NB4 (cell line): ENCODE measurements around the gene BCKDHB.

ENCODE experiments used
- MYC ChIP-seq: IDR thresholded peaks from 2 replicates; pipeline ENCODE4 v1.6.1; 2011; ENCODE audit warnings: low read depth, low read length
- POLR2A ChIP-seq: IDR thresholded peaks from 2 replicates; pipeline ENCODE4 v1.6.1; 2011; ENCODE audit warnings: mild to moderate bottlenecking; ENCODE audit not compliant: insufficient read length; ENCODE audit errors: extremely low read depth
- TF ChIP-seq, protein P1 (sequence below): IDR thresholded peaks from one replicate; pipeline ENCODE4 v1.5.1; 2012; ENCODE audit warnings: low read depth, low read length
- TF ChIP-seq, protein P2 (sequence below): IDR thresholded peaks from 2 replicates; pipeline ENCODE4 v1.6.1; 2011; ENCODE audit warnings: low read depth, low read length

DNA sequence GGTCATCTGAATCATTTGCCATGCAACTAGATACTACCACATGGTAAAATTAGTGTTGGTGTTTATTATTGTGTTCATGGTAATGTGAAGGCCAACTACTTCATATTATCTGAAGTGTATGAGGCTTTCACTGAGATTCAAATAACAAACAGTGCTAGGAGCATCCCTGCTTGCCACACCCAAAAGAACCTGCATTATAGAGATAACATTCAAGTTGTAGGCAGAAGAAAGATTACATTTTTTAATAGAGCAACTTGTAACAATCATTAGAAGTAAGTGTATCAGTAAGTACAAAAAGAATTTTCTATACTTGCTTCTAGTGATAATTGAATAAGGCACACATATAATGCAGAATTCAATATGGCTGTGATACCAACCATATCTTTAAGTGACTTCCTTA is 49.8 kb downstream of the BCKDHB start:
- TF ChIP-seq, protein P1, sequence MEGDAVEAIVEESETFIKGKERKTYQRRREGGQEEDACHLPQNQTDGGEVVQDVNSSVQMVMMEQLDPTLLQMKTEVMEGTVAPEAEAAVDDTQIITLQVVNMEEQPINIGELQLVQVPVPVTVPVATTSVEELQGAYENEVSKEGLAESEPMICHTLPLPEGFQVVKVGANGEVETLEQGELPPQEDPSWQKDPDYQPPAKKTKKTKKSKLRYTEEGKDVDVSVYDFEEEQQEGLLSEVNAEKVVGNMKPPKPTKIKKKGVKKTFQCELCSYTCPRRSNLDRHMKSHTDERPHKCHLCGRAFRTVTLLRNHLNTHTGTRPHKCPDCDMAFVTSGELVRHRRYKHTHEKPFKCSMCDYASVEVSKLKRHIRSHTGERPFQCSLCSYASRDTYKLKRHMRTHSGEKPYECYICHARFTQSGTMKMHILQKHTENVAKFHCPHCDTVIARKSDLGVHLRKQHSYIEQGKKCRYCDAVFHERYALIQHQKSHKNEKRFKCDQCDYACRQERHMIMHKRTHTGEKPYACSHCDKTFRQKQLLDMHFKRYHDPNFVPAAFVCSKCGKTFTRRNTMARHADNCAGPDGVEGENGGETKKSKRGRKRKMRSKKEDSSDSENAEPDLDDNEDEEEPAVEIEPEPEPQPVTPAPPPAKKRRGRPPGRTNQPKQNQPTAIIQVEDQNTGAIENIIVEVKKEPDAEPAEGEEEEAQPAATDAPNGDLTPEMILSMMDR = no peak
- no peak for TF ChIP-seq POLR2A
- TF ChIP-seq, protein P2, sequence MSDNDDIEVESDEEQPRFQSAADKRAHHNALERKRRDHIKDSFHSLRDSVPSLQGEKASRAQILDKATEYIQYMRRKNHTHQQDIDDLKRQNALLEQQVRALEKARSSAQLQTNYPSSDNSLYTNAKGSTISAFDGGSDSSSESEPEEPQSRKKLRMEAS = no peak
- TF ChIP-seq MYC = no peak
